Measurements from ENCODE around the gene TBCB.
"Not testable (repeated sequence)": the region's sequence is repeated elsewhere in the genome, so short reads cannot be mapped to it uniquely, and the experiment has no call there.

Gene TBCB

DNA sequence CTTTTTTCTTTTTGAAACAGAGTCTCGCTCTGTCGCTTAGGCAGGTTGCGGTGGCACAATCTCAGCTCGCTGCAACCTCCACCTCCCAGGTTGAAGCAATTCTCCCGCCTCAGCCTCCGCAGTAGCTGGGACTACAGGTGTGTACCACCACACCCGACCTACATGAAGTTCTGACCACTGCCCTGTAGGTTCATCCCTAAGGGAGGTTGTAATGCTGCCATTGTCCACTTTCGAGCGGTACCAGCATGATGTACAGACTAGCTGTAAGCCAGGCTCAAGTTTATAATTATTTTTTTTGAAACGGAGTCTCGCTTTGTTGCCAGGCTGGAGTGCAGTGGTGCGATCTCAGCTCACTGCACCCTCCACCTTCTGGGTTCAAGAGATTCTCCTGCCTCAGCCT, 48.5 kb downstream of the TBCB start:
- Histone ChIP-seq H4K91ac (ENCODE audit: low read depth, low read length, poor library complexity) (no peak overlapping the region), H2AFZ (ENCODE audit: low read length) (no peak overlapping the region), H3K27me3 (ENCODE audit: control insufficient read depth in 3 of 3, insufficient read depth in 3 of 3, low read depth in 1 of 3, low read length in 3 of 3) (no peaks in the 10 kb centered on the region), H3K18ac (ENCODE audit: low read length) (no peak overlapping the region), H3K9ac (ENCODE audit: low read depth, low read length, poor library complexity) (no peak overlapping the region), H3K9me3 (replicated peaks in 1 of 2; ENCODE audit: control insufficient read depth in 2 of 2, insufficient read depth in 1 of 2, low read depth in 1 of 2, low read length in 2 of 2) (peaks cover 0 to 1% of the 10 kb centered on the region in 2 donors), H2AK5ac (ENCODE audit: low read depth, low read length) (no peak overlapping the region), H3K4me3 (ENCODE audit: low read length in 2 of 2) (no peak overlapping the region), H3K79me1 (ENCODE audit: low read depth, low read length) (peaks cover 3% of the 10 kb centered on the region), H3K4me1 (ENCODE audit: control insufficient read depth in 2 of 2, insufficient read depth in 1 of 2, low read depth in 1 of 2, low read length in 2 of 2) (peaks cover 0 to 5% of the 10 kb centered on the region in 2 donors), H2BK15ac (ENCODE audit: low read length) (no peak overlapping the region), H3K27ac (replicated peaks; ENCODE audit: low read length) (no peak overlapping the region), H2BK12ac (ENCODE audit: low read length) (no peak overlapping the region), H3K23ac (ENCODE audit: low read depth, low read length, poor library complexity) (no peak overlapping the region), H2BK120ac (ENCODE audit: low read depth, low read length) (no peak overlapping the region), H4K8ac (ENCODE audit: low read depth, low read length) (no peak overlapping the region), H3K14ac (ENCODE audit: low read length) (peak overlapping the region; percentile 56), H3K4ac (ENCODE audit: low read length) (no peak overlapping the region), H2BK5ac (ENCODE audit: low read length) (no peak overlapping the region), H3K4me2 (ENCODE audit: insufficient read depth, low read length, poor library complexity, severe bottlenecking) (no peak overlapping the region), H3K36me3 (replicated peaks in 1 of 2; ENCODE audit: control insufficient read depth in 2 of 2, insufficient read depth in 2 of 2, low read length in 2 of 2) (peaks cover 3 to 11% of the 10 kb centered on the region in 2 donors)
- WGBS, 2 donors (ENCODE audit: extremely low coverage in 2 of 2, insufficient read length in 2 of 2, insufficient replicate concordance in 1 of 2) = no CpG with 5 or more reads among the region's 12 CpGs
- no peak for DNase-seq (ENCODE audit: low spot score)

DNA sequence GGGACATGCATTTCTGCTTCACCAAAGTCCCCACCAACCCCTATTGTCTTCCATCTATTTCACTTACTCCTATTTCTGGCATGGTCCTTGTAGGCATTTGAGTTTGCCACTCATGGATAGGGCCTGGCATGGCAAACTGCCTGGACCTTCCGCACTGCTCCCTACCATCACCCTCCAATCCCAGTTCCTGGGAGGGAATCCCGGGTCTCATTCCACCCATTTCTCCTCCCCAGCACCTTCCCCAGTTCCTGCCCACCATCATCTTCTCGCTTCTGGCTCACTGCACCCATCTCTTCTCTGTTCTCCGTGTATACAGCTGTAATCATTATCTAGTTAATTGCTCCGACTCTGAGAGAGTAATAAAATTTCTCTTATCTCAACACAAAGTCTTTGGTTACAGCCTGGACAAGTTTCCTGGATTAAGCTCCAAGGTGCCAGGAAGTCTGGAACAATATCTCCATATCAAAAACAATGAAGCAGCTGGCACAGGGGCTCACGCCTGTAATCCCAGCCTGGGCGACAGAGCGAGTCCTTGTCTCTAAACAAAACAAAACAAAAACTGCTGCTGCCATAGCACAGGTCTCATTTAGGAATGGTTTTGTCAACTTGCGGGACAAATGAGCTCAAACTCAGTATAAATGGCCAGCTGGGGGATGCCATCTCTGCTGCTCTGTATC, 54.0 kb downstream of the TBCB start:
- Histone ChIP-seq H3K4me2 (ENCODE audit: insufficient read depth, low read length, poor library complexity, severe bottlenecking) (no peak overlapping the region), H4K91ac (ENCODE audit: low read depth, low read length, poor library complexity) (no peak overlapping the region), H3K4me1 (ENCODE audit: control insufficient read depth in 2 of 2, insufficient read depth in 1 of 2, low read depth in 1 of 2, low read length in 2 of 2) (peaks cover 0 to 2% of the 10 kb centered on the region in 2 donors), H2BK120ac (ENCODE audit: low read depth, low read length) (no peak overlapping the region), H3K14ac (ENCODE audit: low read length) (no peak overlapping the region), H3K18ac (ENCODE audit: low read length) (no peak overlapping the region), H3K27ac (replicated peaks; ENCODE audit: low read length) (peak overlapping the region; percentile 36), H2BK15ac (ENCODE audit: low read length) (no peak overlapping the region), H3K4me3 (ENCODE audit: low read length in 2 of 2) (no peak overlapping the region), H3K79me1 (ENCODE audit: low read depth, low read length) (no peaks in the 10 kb centered on the region), H3K27me3 (ENCODE audit: control insufficient read depth in 3 of 3, insufficient read depth in 3 of 3, low read depth in 1 of 3, low read length in 3 of 3) (no peaks in the 10 kb centered on the region), H4K8ac (ENCODE audit: low read depth, low read length) (no peak overlapping the region), H2AFZ (ENCODE audit: low read length) (no peak overlapping the region), H3K9me3 (replicated peaks in 1 of 2; ENCODE audit: control insufficient read depth in 2 of 2, insufficient read depth in 1 of 2, low read depth in 1 of 2, low read length in 2 of 2) (no peaks in the 10 kb centered on the region), H3K23ac (ENCODE audit: low read depth, low read length, poor library complexity) (no peak overlapping the region), H3K9ac (ENCODE audit: low read depth, low read length, poor library complexity) (no peak overlapping the region), H2BK5ac (ENCODE audit: low read length) (no peak overlapping the region), H2BK12ac (ENCODE audit: low read length) (no peak overlapping the region), H2AK5ac (ENCODE audit: low read depth, low read length) (no peak overlapping the region), H3K36me3 (replicated peaks in 1 of 2; ENCODE audit: control insufficient read depth in 2 of 2, insufficient read depth in 2 of 2, low read length in 2 of 2) (no peaks in the 10 kb centered on the region), H3K4ac (ENCODE audit: low read length) (no peak overlapping the region)
- no peak for DNase-seq (ENCODE audit: low spot score)
- WGBS, 2 donors (ENCODE audit: extremely low coverage in 2 of 2, insufficient read length in 2 of 2, insufficient replicate concordance in 1 of 2) = no CpG with 5 or more reads among the region's 9 CpGs

DNA sequence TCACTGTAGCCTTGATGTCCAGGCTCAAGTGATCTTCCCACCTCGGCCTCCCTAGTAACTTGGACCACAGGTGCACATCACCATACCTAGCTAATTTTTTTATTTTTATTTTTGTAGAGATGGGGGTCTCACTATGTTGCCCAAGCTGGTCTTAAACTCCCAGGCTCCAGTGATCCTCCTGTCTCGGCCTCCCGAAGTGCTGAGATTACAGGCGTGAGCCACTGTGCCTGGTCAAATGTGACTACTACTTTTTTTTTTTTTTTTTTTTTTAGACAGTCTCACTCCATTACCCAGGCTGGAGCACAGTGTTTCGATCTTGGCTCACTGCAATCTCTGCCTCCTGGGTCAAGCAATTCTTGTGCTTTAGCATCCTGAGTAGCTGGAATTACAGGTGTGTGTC, 57.6 kb downstream of the TBCB start:
- Histone ChIP-seq H3K4me2 (ENCODE audit: insufficient read depth, low read length, poor library complexity, severe bottlenecking) (no peak overlapping the region), H3K27ac (replicated peaks; ENCODE audit: low read length) (no peak overlapping the region), H2BK12ac (ENCODE audit: low read length) (no peak overlapping the region), H2BK15ac (ENCODE audit: low read length) (no peak overlapping the region), H3K9ac (ENCODE audit: low read depth, low read length, poor library complexity) (no peak overlapping the region), H3K4me3 (ENCODE audit: low read length in 2 of 2) (no peak overlapping the region), H3K36me3 (replicated peaks in 1 of 2; ENCODE audit: control insufficient read depth in 2 of 2, insufficient read depth in 2 of 2, low read length in 2 of 2) (no peaks in the 10 kb centered on the region), H4K91ac (ENCODE audit: low read depth, low read length, poor library complexity) (no peak overlapping the region), H3K9me3 (replicated peaks in 1 of 2; ENCODE audit: control insufficient read depth in 2 of 2, insufficient read depth in 1 of 2, low read depth in 1 of 2, low read length in 2 of 2) (no peaks in the 10 kb centered on the region), H3K14ac (ENCODE audit: low read length) (no peak overlapping the region), H2AFZ (ENCODE audit: low read length) (no peak overlapping the region), H2BK120ac (ENCODE audit: low read depth, low read length) (no peak overlapping the region), H2AK5ac (ENCODE audit: low read depth, low read length) (no peak overlapping the region), H4K8ac (ENCODE audit: low read depth, low read length) (no peak overlapping the region), H3K27me3 (ENCODE audit: control insufficient read depth in 3 of 3, insufficient read depth in 3 of 3, low read depth in 1 of 3, low read length in 3 of 3) (no peaks in the 10 kb centered on the region), H3K79me1 (ENCODE audit: low read depth, low read length) (no peaks in the 10 kb centered on the region), H3K4me1 (ENCODE audit: control insufficient read depth in 2 of 2, insufficient read depth in 1 of 2, low read depth in 1 of 2, low read length in 2 of 2) (peaks cover 0 to 2% of the 10 kb centered on the region in 2 donors), H3K23ac (ENCODE audit: low read depth, low read length, poor library complexity) (no peak overlapping the region), H3K18ac (ENCODE audit: low read length) (no peak overlapping the region), H3K4ac (ENCODE audit: low read length) (no peak overlapping the region), H2BK5ac (ENCODE audit: low read length) (no peak overlapping the region)
- no peak for DNase-seq (ENCODE audit: low spot score)
- WGBS, 2 donors (ENCODE audit: extremely low coverage in 2 of 2, insufficient read length in 2 of 2, insufficient replicate concordance in 1 of 2) = no CpG with 5 or more reads among the region's 5 CpGs

DNA sequence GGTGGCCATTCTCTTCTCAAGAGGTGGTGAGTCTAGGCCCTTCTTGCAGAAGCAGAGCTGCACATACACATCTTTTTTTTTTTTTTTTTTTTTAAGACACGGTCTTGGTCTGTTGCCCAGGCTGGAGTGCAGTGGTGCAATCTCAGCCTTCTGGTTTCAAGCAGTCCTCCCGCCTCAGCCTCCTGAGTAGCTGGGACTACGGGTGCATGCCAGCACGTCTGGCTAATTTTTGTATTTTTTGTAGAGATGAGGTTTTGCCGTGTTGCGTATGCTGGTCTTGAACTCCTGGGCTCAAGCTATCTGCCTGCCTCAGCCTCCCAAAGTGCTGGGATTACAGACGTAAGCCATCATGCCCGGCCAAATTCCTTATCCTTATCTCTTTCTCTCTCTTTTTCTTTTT, 58.6 kb downstream of the TBCB start:
- not testable (repeated sequence) for H3K27me3 ChIP-seq (ENCODE audit: control insufficient read depth in 3 of 3, insufficient read depth in 3 of 3, low read depth in 1 of 3, low read length in 3 of 3); H2BK15ac ChIP-seq (ENCODE audit: low read length); H3K4me2 ChIP-seq (ENCODE audit: insufficient read depth, low read length, poor library complexity, severe bottlenecking)

More for the DNA sequence above, 58.6 kb downstream of the TBCB start:
- H2BK5ac ChIP-seq (ENCODE audit: low read length); H3K4me3 ChIP-seq (ENCODE audit: low read length in 2 of 2); H2AK5ac ChIP-seq (ENCODE audit: low read depth, low read length); H3K36me3 ChIP-seq (replicated peaks in 1 of 2; ENCODE audit: control insufficient read depth in 2 of 2, insufficient read depth in 2 of 2, low read length in 2 of 2); H3K27ac ChIP-seq (replicated peaks; ENCODE audit: low read length); H3K4me1 ChIP-seq (ENCODE audit: control insufficient read depth in 2 of 2, insufficient read depth in 1 of 2, low read depth in 1 of 2, low read length in 2 of 2); H2BK120ac ChIP-seq (ENCODE audit: low read depth, low read length); H2BK12ac ChIP-seq (ENCODE audit: low read length); H3K18ac ChIP-seq (ENCODE audit: low read length); H3K4ac ChIP-seq (ENCODE audit: low read length); H3K79me1 ChIP-seq (ENCODE audit: low read depth, low read length); DNase-seq (ENCODE audit: low spot score); H3K23ac ChIP-seq (ENCODE audit: low read depth, low read length, poor library complexity); H3K14ac ChIP-seq (ENCODE audit: low read length); H4K8ac ChIP-seq (ENCODE audit: low read depth, low read length); H2AFZ ChIP-seq (ENCODE audit: low read length); H4K91ac ChIP-seq (ENCODE audit: low read depth, low read length, poor library complexity); H3K9ac ChIP-seq (ENCODE audit: low read depth, low read length, poor library complexity); H3K9me3 ChIP-seq (replicated peaks in 1 of 2; ENCODE audit: control insufficient read depth in 2 of 2, insufficient read depth in 1 of 2, low read depth in 1 of 2, low read length in 2 of 2): not testable (repeated sequence)
- no CpG with 5 or more reads among the region's 8 CpGs for WGBS, 2 donors (ENCODE audit: extremely low coverage in 2 of 2, insufficient read length in 2 of 2, insufficient replicate concordance in 1 of 2)

All from neuronal stem cell (in vitro differentiated cells).